Fibroblast of upper back skin (primary cell): ENCODE results near the gene PIEZO2.

Source experiments
- DNase-seq: peaks from one replicate; pipeline ENCODE4 v3.0.0-alpha.2; 2013

The PIEZO2 gene

GRCh38 chr18:10834128-10834815 is 315.1 kb downstream of the PIEZO2 start:
- DNase-seq = no peak

GRCh38 chr18:10833656-10834055 is 315.7 kb downstream of the PIEZO2 start:
- DNase-seq = no peak

GRCh38 chr18:10826400-10826799 is 323.0 kb downstream of the PIEZO2 start:
- no peak for DNase-seq

DNA sequence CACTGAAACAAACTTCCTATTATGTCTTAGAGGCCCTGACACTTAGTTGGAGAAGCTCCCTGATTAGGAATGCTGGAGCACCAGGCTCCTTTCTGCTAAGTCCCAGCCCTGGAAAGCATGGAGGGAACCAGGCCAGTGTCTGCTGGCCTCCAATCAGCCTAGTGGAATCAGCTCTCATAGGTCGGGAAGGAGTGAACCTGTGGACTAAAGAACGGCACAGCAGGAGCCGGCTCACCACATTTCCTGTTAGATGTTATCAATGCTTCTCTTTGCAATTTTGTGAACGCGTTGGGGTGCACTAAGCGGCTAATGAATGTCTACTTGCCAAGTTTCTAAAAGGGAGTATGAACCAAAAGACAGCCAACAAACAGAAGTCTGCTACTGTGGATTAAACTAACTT is 326.9 kb downstream of the PIEZO2 start:
- no peak for DNase-seq

- DNase-seq = no peak
Observed at GRCh38 chr18:10820681-10821080, 328.7 kb downstream of the PIEZO2 start.

- no peak for DNase-seq
Observed at GRCh38 chr18:10814336-10814735, 335.0 kb downstream of the PIEZO2 start.

- DNase-seq = no peak
Observed at GRCh38 chr18:10805587-10806118, 343.7 kb downstream of the PIEZO2 start.

DNA sequence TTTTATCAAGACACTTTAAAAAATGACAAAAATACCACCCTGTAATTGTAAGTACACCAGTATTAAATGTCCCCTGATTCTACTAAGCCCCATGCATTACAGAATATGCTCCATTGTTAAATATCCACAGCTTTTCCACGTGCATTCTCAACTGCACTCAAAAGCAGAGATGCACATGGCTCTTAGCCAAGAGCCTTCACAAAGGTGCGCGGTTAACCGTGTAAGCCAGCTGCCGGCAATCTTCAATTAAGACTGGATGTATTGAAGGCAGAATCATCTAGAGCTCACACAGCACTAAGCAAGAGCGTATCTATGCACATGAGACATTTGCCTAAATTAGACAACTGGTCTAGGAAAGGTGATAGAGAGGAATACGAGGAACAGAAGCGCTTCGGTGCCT is 345.2 kb downstream of the PIEZO2 start:
- no peak for DNase-seq

DNA sequence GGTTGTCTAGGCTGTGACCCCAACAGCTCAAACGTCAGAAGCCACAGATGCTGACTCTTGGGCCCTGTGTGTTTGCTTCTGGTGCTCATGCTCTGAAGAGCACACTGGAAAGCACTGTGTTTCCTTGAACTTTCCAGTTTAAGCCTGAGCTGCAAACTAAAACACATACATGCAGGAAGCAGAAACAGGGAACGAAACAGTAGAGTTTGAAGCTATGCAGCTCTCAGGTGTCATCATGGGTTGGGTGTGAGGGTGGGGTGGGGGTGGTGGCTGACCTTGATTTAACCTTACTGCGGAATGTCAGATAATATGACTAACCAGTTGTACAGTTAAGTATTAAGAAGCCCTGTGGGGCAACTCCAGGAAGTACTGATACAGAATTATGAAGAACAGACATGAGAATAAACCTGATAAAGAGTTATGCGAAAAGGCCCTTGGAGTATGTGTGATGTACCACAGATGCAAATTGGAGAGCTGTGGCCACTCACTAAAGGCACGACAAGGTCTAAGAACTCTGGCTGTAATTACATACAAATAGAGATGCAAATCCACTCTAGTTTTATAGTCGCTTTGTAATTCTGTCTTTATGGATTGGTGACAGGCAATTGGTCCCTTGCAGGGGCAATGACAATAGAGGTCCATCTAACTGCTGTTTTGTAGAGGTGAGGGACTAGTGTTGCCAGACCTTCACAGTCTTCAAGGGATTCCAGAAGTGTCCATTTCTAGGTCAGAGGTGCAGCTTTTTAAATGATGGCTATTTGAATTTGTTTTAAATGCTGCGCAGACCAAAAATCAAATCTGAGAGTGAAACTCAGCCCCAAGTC is 350.4 kb downstream of the PIEZO2 start:
- peak; percentile 54 for DNase-seq

DNA sequence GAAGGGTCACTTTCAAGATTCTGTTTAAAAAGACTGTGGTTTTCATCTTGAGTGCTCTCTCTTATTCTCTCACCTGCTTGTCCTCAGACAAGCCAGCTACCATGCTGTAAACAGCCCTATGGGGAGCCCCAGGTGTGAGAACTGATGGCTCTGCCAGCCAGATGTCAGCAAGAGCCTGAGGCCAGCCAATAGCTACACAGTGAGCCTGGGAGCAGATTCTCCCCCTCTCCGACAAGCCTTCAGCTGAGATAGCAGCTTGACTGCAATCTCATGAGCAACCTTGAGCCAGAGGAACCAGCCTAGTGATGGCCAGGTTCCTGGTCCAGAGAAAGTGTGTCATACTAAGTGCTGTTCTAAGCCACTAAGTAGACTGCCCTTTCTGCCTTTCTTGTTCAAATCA is 351.5 kb downstream of the PIEZO2 start:
- no peak for DNase-seq

DNA sequence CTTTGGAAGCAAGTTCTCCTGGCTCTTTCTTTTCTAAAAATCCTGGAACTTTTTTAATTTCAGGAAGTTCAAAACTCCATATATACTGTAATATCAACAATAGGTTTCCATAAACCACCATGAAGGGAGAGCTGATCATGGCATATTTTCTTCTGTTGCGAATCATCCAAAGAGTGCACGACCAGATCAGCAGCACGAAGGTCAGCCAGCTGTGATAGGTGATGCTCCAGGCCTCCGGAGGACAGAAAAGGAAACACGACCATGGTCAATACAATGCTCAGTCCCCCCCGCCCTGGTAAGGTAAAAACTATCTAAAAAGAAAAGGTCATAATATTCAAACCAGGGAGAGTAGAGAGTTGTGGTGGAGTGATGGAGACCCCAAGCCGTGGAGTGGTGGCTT is 354.6 kb downstream of the PIEZO2 start:
- no peak for DNase-seq

DNA sequence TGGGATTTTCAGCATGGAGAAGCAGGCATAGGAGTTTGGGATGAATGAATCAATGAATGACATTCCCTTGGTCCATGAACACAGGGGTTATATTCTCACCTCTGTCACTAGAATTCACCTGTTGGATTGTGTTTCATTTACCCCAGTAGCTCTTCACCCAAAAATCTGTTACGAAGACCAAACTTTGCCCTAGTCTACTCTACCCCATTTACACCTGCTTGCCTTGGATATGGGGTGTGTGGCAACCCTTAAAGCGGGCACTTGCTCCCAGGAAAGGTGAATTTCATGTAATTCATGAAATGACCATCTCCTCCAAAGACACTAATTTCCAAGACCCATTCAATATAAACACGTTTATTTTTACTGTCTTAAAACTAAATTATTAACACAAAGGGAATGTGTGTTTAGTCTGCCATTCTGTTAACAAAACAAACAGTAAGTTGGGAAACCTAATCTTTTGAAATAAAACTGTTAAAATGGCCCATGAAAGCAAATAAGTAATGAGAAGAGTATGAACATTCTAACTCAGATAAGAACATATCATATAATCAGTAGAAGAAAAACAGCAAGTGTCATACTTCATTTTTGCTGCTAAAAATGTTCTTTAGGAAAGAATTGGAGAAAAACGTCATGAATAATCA is 355.5 kb downstream of the PIEZO2 start:
- DNase-seq = no peak

DNA sequence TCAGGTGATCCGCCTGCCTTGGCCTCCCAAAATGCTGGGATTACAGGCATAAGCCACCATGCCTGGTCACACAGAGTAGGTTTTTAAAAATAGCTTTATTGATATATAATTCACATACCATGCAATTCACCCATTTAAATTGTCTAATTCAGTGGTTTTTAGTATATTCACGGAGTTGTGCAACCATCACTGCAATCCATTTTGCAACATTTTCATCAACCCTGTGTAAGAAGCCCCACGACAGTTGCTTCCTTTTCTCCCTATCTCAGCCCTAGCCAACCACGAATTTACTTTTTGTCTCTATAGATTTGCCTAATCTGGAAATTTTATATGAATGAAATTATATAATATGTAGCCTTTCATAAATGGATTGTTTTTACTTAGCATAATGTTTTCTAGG is 357.2 kb downstream of the PIEZO2 start:
- no peak for DNase-seq

DNA sequence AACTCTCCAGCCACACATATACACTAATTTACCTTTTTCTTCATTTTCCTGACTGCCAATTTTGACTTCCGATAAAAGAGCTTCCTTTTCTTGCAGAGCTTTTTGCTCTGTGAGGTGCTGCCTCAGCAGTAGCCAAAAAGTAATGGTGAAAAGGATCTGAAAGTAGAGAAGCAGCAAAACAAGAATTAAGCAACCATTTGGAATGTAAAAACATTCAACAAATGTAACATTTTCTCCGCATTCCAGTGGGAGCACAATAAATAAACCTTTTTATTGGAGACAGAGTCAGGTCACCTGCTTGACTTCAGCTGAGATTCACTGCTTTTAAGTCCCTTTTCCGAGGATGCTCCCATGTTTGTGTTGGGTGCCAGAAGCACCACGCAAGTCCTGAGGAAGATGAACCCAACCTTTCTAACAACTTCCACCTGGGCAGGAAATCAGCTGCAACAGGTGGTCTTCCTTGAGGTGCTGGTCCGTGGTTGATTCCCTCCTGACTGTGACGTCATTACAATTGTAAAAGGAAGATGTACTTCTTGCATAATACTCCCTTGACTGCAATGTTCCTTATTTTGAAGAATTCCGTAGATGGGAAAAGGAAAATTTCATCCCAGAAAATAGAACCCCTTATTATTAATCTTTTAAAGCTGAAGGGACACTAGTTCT is 358.1 kb downstream of the PIEZO2 start:
- no peak for DNase-seq

GRCh38 chr18:10789180-10789579 is 360.2 kb downstream of the PIEZO2 start:
- no peak for DNase-seq

GRCh38 chr18:10787293-10787901 is 362.0 kb downstream of the PIEZO2 start:
- DNase-seq = peak; percentile 80

- no peak for DNase-seq
Observed at GRCh38 chr18:10785798-10786197, 363.6 kb downstream of the PIEZO2 start.

GRCh38 chr18:10784596-10785202 is 364.7 kb downstream of the PIEZO2 start:
- DNase-seq = no peak

DNA sequence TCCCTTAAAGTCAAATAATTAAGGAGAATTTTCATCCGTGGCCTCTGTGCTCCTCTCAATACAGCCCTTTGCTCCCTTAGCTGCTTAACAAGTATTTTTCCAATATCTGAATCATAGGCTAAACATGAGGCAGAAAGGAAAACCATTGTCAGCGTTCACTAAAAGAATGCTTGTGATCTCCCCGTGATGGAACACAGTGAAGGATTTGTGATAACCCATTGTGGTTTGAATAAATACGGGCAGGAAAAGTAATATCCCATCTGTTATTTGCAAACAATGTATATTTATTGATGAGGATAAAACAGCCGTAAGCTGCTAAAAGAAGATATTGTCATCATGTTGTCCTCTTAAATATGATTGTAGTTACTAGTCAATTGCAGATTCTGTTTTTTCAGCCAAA is 365.4 kb downstream of the PIEZO2 start:
- no peak for DNase-seq

- DNase-seq = no peak
Observed at GRCh38 chr18:10776493-10776892, 372.9 kb downstream of the PIEZO2 start.

DNA sequence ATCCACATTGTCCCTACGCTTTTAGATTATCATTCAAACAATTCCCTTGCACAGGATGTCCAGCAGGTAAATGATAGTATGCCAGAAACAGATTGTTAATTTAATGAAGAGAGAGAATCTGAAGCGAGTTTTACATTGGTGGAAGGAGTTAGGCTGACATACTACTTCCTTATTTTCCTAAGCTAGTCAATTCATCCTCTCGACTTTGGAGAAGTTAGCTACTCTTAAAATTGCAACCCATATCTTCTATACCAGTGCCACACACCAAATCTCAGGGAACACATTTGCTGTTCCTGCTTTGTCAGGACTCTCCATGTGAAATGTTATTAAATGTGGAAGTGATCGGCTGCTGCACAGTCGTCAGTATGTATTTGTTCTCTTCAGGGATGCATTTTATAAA is 374.3 kb downstream of the PIEZO2 start:
- DNase-seq = no peak

DNA sequence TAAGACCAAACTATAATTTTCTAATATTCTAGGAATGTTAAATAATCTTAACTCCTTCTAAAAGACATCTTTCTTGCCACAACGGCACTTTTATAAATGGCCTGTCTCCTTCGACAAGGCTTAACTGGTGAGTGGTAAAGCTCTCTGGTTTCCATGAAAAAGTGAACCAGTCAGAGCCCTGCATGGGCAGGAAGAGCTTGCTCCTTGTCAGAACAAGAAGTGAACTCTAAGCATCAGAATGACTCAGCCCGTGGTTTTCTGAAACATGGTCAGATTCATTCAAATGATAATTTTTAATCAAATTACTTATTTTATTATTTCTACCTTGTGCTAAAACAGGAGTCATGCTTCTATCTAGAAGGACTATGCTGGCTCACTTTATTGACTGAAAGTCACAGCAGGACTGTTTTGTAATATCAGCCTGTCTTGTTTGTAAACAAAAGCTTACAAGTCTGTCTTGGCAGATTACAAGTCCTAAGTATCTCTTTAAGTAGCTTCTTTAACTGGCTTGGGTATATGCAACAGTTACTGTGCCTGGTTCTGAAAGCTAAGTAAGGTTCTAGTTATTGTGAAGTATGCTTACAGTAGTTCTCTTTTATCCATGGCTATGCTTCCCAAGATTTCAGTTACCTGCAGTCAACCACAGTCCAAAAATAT is 378.2 kb downstream of the PIEZO2 start:
- DNase-seq = peak; percentile 46
